Measurements from ENCODE around the gene UBL4B.

GRCh38 chr1:110119843-110120242 is 7.6 kb downstream of the UBL4B start:
- no peak for TF ChIP-seq CTCF (IDR thresholded peaks at IDR 0.05; ENCODE audit: low read length)
- TF ChIP-seq EZH2 (IDR thresholded peaks at IDR 0.05; ENCODE audit: borderline replicate concordance, low read length) = no peak

Data from OCI-LY1 (cell line).